ENCODE measurements around the gene MYZAP.

MYZAP gene

GRCh38 chr15:57562196-57562769 lies 29.4 kb upstream of the MYZAP start:
- DNase-seq (ENCODE audit: low read depth in 1 of 2, low spot score in 1 of 2): no peak

DNA sequence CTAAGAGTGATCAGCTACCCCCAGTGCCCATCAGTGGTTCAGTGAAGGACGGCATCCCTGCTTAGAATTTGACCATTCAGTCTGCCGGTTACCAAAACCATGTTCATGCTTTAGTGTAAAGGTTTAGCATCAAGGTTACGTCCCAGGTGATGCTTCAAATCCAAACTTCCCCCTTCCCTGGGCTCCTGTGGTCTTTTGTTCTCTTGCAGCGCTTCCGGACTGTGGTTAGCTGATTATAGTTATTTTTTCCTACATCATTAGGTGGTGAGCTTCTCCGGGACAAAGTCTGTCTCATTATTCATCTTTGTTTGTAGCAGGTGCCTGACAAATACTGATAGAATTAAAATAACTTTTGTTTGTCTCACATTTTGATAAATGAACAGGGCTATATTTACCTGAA lies 28.3 kb upstream of the MYZAP start:
- DNase-seq (ENCODE audit: low read depth in 1 of 2, low spot score in 1 of 2): no peak

DNA sequence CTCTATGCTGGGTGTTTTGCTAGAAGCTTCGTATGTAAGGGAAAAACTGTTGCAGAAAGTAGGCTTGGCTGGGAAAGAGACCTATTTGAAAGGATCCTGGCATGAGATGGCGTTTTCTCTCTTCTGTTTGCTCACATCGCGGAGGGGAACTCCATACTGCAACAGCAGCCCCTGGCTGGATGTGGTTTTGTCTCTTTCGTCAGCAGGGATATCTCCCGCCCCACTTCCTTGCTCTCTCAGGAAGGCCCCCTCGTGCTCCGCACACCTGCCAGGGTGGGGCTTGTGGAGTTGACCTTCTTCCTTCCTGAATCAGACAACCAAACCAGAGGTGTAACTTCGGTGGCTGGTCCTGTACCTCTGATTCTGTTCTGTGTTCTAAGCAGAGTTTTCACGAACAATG lies 26.4 kb upstream of the MYZAP start:
- DNase-seq (ENCODE audit: low read depth in 1 of 2, low spot score in 1 of 2): no peak

DNA sequence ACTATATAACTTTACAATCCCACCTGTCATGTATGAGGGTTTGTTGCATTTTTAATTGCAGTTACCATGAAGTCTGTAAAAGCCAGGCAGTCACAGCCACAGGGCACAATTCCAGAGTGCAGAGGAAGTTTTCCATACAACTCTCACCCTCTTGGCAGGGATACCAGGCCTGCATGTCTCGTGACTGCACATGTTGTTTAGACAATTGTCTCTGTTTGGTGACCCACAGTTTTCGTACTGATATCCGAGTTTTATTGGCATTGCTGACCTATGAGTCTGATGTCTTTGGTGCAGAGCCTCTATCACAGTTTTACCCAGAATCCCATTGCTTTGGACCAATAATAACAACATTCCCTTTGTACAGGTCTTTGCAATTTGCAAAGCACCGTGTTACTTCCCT lies 24.9 kb upstream of the MYZAP start:
- no peak for DNase-seq (ENCODE audit: low read depth in 1 of 2, low spot score in 1 of 2)

DNA sequence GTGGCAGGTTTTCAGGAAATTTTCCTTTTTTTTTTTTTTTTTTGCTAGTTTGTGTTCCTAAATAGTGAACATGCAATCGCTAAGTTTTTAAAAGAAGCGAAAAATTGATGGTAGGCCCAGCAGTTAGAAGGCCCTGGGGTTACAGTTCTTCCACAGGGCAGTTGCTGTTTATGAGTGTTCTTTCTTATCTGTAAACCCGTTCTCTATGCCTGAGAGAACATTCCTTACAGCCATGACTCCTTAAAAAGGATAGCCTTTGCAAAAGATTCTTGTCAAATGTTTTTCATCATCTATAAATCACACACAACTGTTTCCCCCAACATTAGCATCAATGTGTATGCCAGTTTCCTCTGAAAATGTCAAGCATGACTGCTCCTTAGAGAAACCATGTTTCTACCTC lies 23.8 kb upstream of the MYZAP start:
- DNase-seq (ENCODE audit: low read depth in 1 of 2, low spot score in 1 of 2): no peak

- DNase-seq (ENCODE audit: low read depth in 1 of 2, low spot score in 1 of 2): no peak
Measured at GRCh38 chr15:57568299-57568698, 23.4 kb upstream of the MYZAP start.

DNA sequence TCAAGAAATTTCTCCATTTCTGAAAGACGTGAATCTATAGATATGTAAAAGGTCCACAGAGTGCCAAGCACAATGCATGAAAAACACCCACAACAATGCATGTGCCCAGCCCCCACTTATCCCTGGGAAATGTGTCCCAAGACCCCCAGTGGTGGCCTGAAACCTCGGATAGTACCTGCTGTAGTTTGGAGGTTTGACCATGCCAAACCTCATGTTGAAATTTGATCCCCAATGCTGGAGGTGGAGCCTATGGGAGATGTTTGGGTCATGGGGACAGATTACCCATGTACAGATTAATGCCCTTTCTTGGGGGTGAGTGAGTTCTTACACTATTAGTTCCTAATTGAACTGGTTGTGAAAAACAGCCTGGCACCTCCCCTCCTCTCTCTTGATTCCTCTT lies 21.4 kb upstream of the MYZAP start:
- DNase-seq (ENCODE audit: low read depth in 1 of 2, low spot score in 1 of 2): no peak

DNA sequence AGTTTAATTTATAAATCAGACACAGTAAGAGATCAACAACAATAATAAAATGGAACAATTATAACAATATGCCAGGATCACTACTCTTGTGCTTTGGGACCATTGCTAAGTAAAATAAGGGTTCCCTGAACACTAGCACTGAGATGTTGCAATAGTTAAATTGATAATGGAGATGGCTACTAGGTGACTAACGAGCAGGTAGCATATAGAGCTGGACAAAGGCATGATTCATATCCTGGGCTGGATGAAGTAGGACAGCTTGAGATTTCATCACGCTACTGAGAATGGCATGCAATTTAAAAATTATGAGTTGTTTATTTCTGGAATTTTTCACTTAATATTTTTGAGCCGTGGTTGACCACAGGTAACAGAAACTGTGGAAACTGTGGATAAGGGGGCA lies 20.7 kb upstream of the MYZAP start:
- no peak for DNase-seq (ENCODE audit: low read depth in 1 of 2, low spot score in 1 of 2)

GRCh38 chr15:57571725-57572124 lies 20.0 kb upstream of the MYZAP start:
- DNase-seq (ENCODE audit: low read depth in 1 of 2, low spot score in 1 of 2): no peak

DNA sequence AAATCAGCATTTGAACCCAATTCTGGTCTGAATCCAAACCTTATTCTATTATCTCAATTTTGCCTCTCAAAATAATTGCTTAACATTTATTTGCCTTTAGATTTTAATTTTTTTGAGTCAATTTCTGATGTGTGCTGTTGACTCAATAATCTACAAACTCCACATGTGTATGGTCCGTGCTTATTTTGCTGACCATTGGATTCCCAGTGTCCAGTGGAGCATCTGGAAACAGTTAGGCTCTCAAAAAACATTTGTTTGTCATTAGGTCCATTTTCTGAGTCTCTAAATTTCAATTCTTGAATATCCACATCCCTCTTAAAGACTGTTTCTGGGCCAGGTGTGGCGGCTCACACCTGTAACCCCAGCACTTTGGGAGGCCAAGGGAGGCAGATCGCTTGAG lies 19.2 kb upstream of the MYZAP start:
- DNase-seq (ENCODE audit: low read depth in 1 of 2, low spot score in 1 of 2): no peak

GRCh38 chr15:57573151-57573550 lies 18.6 kb upstream of the MYZAP start:
- no peak for DNase-seq (ENCODE audit: low read depth in 1 of 2, low spot score in 1 of 2)

DNA sequence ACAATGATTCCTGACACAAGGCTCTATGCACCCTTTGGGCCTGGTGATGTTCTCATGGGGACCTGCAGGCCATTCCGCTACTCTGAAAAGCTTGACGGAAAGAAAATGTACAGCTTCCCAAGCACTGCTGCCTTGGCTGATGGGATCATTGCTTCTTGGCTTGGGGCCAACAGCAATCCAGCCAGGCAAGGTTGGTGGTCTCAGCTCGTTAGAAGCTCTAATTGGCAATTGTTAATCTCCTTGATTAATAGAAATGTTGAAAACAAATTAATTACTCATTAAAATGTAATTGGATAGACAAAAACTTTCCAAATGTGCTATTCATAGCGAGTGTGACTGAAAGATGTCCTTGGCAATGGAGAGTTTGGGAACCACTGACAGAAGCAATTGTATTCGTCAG lies 16.3 kb upstream of the MYZAP start:
- no peak for DNase-seq (ENCODE audit: low read depth in 1 of 2, low spot score in 1 of 2)

DNA sequence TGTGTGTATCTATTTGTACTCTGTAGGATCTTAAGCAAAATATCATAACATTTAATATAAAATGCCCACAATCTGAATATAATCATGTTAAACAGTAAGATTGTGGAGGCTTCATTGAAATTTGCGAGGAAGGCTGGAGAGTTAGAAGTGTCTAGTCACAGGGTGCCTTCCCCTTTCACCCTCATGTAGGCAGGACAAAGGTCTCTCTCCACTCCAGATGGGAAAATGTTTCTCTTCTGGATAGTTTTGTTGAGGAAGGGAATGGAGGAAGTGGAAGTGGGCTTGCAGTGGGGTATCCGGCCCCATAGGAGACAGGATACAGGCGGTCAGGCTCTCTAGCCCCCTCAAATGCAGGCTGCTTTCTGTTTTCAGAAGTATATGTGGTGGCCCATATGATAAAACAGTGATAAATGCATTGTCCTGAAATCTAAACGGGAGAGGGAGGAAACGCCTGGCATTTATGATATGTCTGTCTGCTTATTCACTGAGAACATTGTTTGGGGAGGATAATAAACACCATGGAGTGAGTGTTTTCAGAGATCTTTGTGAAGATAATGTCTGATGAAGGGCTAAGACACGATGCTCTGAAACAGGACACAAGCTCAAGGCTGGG lies 13.3 kb upstream of the MYZAP start:
- DNase-seq (ENCODE audit: low read depth in 1 of 2, low spot score in 1 of 2): no peak

DNA sequence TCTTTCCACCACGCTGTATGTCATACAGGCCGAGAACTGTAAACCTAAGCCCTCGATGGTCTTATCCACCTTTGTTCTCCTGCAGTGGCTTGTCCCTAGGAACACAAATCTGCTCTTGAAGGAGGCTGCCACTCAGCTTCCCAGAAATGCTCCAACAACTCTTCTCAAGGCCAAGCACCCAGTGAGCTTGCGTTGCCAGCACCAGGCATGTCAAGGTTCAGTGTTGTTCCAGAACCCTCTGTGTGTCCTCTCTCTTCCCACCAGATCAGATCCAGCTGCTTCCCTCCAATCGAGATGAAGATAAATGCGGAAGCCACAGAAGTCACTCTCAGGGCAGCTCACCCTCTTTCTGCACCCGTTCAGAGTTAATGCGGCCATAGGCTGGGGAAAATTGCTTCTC lies 11.3 kb upstream of the MYZAP start:
- DNase-seq (ENCODE audit: low read depth in 1 of 2, low spot score in 1 of 2): no peak

- DNase-seq (ENCODE audit: low read depth in 1 of 2, low spot score in 1 of 2): no peak
Measured at GRCh38 chr15:57580866-57581265, 10.8 kb upstream of the MYZAP start.

DNA sequence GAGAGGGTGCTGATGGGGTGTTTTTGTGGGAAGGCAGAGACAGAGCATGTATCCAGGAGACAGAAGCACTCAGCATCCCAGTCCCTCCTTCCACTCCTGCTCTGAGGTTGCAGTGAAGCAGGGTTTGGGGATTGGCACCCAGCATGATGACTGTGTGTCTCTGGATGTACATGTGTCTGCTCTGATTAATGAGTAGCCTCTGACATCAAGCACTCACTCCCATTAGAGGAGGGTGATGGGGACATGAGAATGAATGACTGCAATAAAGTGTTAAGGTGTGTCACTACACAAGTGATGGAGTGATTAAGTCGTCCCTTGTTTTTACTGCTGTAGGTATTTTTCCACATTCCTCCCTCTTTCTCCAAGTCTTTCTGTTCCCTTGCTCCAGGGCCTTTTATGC lies 9.6 kb upstream of the MYZAP start:
- DNase-seq (ENCODE audit: low read depth in 1 of 2, low spot score in 1 of 2): no peak

DNA sequence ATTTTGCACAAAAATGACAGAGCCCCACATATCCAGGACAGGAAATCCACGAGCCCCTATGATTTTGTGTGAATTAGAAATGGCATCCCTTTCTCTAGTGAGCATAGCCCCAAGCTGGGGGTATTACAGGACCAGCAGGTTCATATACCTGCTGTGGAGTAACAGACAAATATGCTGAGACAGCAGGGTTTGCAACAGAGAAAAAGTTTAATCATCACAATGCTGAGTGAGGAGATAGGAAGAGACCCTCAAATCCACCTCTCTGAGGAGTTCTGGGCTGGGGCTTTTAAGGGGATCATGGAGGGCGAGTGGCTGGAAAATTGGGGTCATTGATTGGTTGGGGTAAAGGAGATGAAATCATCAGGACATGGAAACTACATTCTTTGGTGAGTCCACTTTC lies 8.4 kb upstream of the MYZAP start:
- no peak for DNase-seq (ENCODE audit: low read depth in 1 of 2, low spot score in 1 of 2)

GRCh38 chr15:57583720-57584119 lies 8.0 kb upstream of the MYZAP start:
- no peak for DNase-seq (ENCODE audit: low read depth in 1 of 2, low spot score in 1 of 2)

DNA sequence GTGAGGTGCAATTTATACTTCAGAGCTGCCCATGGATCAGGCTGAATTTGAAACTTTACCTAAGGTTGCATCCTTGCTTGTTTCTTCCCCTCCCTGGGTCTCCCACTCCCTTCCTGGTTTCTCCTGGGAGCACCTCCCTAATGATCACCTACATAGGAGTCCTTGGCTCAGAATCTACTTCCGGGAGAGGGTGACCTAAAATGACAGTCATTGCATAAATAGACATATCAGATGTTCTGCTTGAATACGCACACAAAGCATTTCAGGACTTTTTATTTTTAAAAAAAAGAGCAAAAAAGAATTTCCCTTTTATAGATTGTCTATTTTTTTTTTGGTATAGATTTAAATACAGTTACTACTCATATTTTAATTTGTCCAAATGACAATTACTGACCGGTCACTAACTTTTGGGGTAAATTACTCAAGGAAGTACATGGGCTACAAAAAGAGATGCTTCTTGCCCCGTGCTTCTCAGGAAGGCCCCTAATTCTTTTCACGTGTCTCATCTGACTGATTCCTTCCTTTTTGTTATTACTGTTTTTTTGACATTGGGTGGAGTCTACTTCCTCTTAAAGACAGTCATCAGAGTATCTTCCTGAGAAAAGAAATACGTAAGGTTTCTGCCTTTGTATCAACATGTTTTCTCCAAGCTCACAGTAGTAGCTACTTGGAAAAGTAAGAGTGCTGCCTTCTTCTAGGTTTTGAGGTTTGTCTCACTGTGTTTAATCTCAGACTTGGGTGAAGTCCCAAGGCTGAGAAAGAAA lies 4.9 kb upstream of the MYZAP start:
- no peak for DNase-seq (ENCODE audit: low read depth in 1 of 2, low spot score in 1 of 2)

DNA sequence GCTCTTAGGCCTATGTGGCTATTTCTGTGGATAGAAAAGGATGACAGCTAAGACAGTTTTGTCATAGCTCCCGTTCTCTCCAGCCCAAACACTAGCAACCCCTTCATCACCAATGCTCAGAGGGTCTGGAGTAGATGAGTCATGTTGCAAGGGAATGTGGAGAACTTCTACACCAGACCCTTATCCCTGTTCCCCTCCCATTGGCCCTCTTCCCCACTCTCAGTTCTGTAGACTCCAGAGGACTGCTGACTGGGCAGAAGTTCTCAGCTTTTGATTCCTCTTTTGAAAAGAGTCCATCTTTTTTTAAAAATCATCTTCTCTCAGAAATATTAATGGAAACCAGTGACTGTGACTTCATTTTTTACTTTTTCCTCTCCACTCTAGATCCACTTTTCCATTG lies 2.4 kb upstream of the MYZAP start:
- no peak for DNase-seq (ENCODE audit: low read depth in 1 of 2, low spot score in 1 of 2)

DNA sequence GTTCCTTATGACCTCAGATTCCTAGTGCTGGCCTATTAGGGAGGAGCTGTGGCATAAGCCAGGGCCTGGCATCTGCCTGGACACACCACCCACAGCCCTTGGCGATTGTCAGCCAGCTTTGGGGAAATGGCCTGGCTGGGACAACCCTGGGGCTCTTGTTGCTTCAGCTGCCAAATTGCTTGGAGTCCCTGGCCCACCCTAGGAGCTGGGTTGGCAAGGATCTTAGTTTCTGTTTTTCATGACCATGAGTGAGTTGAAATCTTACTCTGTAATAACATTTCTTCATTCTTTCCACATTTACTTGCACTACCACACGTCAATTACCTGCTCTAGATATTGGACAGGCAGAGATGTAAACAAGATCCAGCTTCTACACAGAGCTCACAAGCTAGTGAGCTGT lies 1.9 kb upstream of the MYZAP start:
- DNase-seq (ENCODE audit: low read depth in 1 of 2, low spot score in 1 of 2): no peak

GRCh38 chr15:57591237-57591821 lies 375 bp upstream of the MYZAP start:
- no peak for DNase-seq (ENCODE audit: low read depth in 1 of 2, low spot score in 1 of 2)

Data from activated T-helper 1 cell treated with anti-CD3 and anti-CD28 coated beads, Interleukin-2, amount 50 U/mL, for 16 hours (primary cell).